Adrenal gland (tissue), 12 donors: ENCODE results near the gene KDM2A. TPM values are rescaled to one million over a fixed set of nuclear protein-coding genes. Genes with fewer than 3 reads are reported as not detected.

Experiments
- DNase-seq, 7 donors: peaks; one replicate each; pipeline ENCODE4 v3.0.0-alpha.2; 2019 to 2020
- H3K27ac ChIP-seq, 5 donors: fragments of 200-600 bp; sonication (generic) in 4 of 5; 1 replicate in 3 of 5; 2 replicates in 2 of 5; pipeline versions ENCODE4 v1.5.1 to v1.8.0; 2016 to 2020; ENCODE audit warnings: mild to moderate bottlenecking in 1 of 5
- H3K27me3 ChIP-seq: fragments of 200-600 bp; 2 replicates; pipeline ENCODE4 v1.8.0; 2021
- H3K36me3 ChIP-seq, 2 donors: fragments of 200-600 bp; replicated peaks in 1 of 2; 1 replicate in 1 of 2; 2 replicates in 1 of 2; pipeline versions ENCODE4 v1.5.1 to v1.8.0; 2018 to 2022
- H3K4me1 ChIP-seq, 2 donors: fragments of 200-600 bp; replicated peaks in 1 of 2; 1 replicate in 1 of 2; 2 replicates in 1 of 2; pipeline versions ENCODE4 v1.5.1 to v1.8.0; 2018 to 2021
- H3K4me3 ChIP-seq, 4 donors: fragments of 200-600 bp; sonication (generic) in 3 of 4; one replicate each; pipeline ENCODE4 v1.5.1; 2016 to 2018
- H3K9me3 ChIP-seq, 3 donors: fragments of 200-600 bp; sonication (generic) in 1 of 3; replicated peaks in 1 of 3; 1 replicate in 2 of 3; 2 replicates in 1 of 3; pipeline versions ENCODE4 v1.5.1 to v1.8.0; 2016 to 2021
- CTCF ChIP-seq, 6 experiments: fragments of 450-650 bp in 4 of 6; fragments of 200-600 bp in 2 of 6; sonication (generic) in 1 of 6; IDR thresholded peaks; 1 replicate in 5 of 6; 2 replicates in 1 of 6; pipeline versions ENCODE4 v1.5.1 to v1.8.0; 2016 to 2021; ENCODE audit warnings: antibody characterized with exemption in 6 of 6, mild to moderate bottlenecking in 2 of 6, moderate library complexity in 1 of 6
- POLR2A ChIP-seq, 2 donors: fragments of 450-650 bp; IDR thresholded peaks; one replicate each; pipeline ENCODE4 v1.6.1; 2017; ENCODE audit warnings: antibody characterized with exemption in 2 of 2, mild to moderate bottlenecking in 2 of 2, moderate library complexity in 1 of 2
- WGBS, 4 donors: extraction: QIAGEN DNeasy Blood & Tissue Kit in 2 of 4; methylation state at CpG; one replicate each; pipeline versions ENCODE4 v1.1.5 to v1.1.7; 2013 to 2017; 5-methylcytosine and 5-hydroxymethylcytosine counted together
- intact Hi-C, 2 donors: fragments of 100-400 bp; cut with DNase I; formaldehyde crosslinking; loops; one replicate each; pipeline versions ENCODE4 v1.14.1 to v1.15.0; 2022 to 2023
- polyA plus RNA-seq, 3 donors: library from polyadenylated mRNA; stranded (reverse); fragments of 200-250 nt in 2 of 3; fragments of 350-450 nt in 1 of 3; fragmentation: Illumina TruSeq in 1 of 3; extraction: RNeasy Lipid Tissue Mini Kit (QIAGEN cat#74804) in 1 of 3; gene quantifications; one replicate each; pipeline ENCODE4 v1.2.3, GENCODE V29; 2013 to 2014
- total RNA-seq, 9 donors: library from RNA; depleted of rRNA in 4 of 9; stranded (reverse); fragments of >200 nt in 4 of 9; fragments of 120-200 nt in 1 of 9; fragmentation: NEBNext Ultra II Directional in 1 of 9; extraction: Animal tissue kit (Norgen Biotek cat#: 25700) in 1 of 9; gene quantifications; one replicate each; pipeline versions ENCODE4 v1.1.0 to v1.2.4, GENCODE V29; 2013 to 2023
- donor health status: healthy with polysubstance abuse.
- donor health status: Bipolar disorder and iron deficiency.
- donor health status: DM: yes; HTN: yes; CAD: no.
- donor health status: DM: no; HTN: no; CAD: no.
- donor health status: DM: no; HTN: no; CAD: no.
- donor health status: DM: yes; HTN: yes; CAD: no.

KDM2A gene
- total and polyA plus RNA-seq, 12 donors, result 30.6 to 65.3 (median 45.7) TPM

GRCh38 chr11:67099831-67100324, 19.2 kb upstream of the KDM2A start:
- WGBS, 4 donors, result 88 to 98% (median 94%) methylated on average over 6 of the region's 6 CpGs
- no peak for DNase-seq
- Histone ChIP-seq H3K27ac (no peak overlapping the region), H3K4me1 (no peaks in the 10 kb centered on the region), H3K36me3 (no peaks in the 10 kb centered on the region), H3K9me3 (no peaks in the 10 kb centered on the region), H3K27me3 (no peaks in the 10 kb centered on the region), H3K4me3 (no peak overlapping the region)
- TF ChIP-seq POLR2A (IDR thresholded peaks at IDR 0.05) (no peak), CTCF (IDR thresholded peaks at IDR 0.05) (no peak)
- intact Hi-C loops, result no loop called here

GRCh38 chr11:67102664-67103063, 16.4 kb upstream of the KDM2A start:
- no peak for DNase-seq
- TF ChIP-seq POLR2A (IDR thresholded peaks at IDR 0.05), result no peak
- no peak for TF ChIP-seq CTCF (IDR thresholded peaks at IDR 0.05)
- Histone ChIP-seq H3K4me3 (no peak overlapping the region), H3K36me3 (no peaks in the 10 kb centered on the region), H3K27me3 (no peaks in the 10 kb centered on the region), H3K27ac (no peak overlapping the region), H3K4me1 (no peaks in the 10 kb centered on the region), H3K9me3 (no peaks in the 10 kb centered on the region)
- intact Hi-C loops, result no loop called here
- WGBS, 4 donors, result 84 to 91% (median 89%) methylated on average over 7 to 8 of the region's 8 CpGs

GRCh38 chr11:67105964-67106363, 13.1 kb upstream of the KDM2A start:
- Histone ChIP-seq H3K27me3 (no peaks in the 10 kb centered on the region), H3K4me3 (no peak overlapping the region), H3K27ac (no peak overlapping the region), H3K9me3 (no peaks in the 10 kb centered on the region), H3K36me3 (no peaks in the 10 kb centered on the region), H3K4me1 (no peaks in the 10 kb centered on the region)
- TF ChIP-seq CTCF (IDR thresholded peaks at IDR 0.05) (no peak), POLR2A (IDR thresholded peaks at IDR 0.05) (no peak)
- intact Hi-C loops, result no loop called here
- DNase-seq, result no peak
- WGBS, 4 donors, result 84 to 93% (median 88%) methylated on average over 2 of the region's 2 CpGs

DNA sequence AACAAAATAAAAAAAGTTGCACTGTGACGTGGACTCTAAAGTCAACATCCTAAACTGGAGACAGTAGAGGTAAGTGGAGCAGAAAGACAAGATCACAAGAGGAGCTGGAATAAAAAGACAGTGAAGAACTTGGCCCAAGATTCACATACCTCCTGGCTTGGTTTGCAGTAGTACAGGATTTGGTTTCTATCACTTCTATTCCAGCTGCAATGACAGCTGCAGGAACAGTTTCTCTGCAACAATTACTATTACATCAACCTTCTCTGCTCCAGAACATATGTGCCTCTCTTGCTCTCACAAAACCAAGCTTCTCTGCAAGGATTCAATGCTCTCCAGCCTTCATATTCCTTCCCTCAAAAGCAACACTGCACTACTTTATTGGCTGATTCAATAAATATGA, 7.8 kb upstream of the KDM2A start:
- 74 to 80% (median 76%) methylated on average over 1 of the region's 1 CpG for WGBS, 4 donors
- intact Hi-C loops, result no loop called here
- H3K27ac ChIP-seq, result no peak overlapping the region
- no peaks in the 10 kb centered on the region for H3K4me1 ChIP-seq
- no peaks in the 10 kb centered on the region for H3K27me3 ChIP-seq
- DNase-seq, result no peak
- TF ChIP-seq POLR2A (IDR thresholded peaks at IDR 0.05), result no peak
- no peak for TF ChIP-seq CTCF (IDR thresholded peaks at IDR 0.05)
- no peaks in the 10 kb centered on the region for H3K36me3 ChIP-seq
- no peak overlapping the region for H3K4me3 ChIP-seq
- H3K9me3 ChIP-seq, result no peaks in the 10 kb centered on the region
